Measurements from ENCODE around the gene ANKEF1. TPM values are rescaled to one million over a fixed set of nuclear protein-coding genes. Genes with fewer than 3 reads are reported as not detected.

Gene ANKEF1
- total RNA-seq, 1 experiment from 2014 or later: 8.3 TPM

- H3K9me3 Mint-ChIP-seq: peaks cover 0 to 2% of the 10 kb centered on the region in 2 experiments; a peak in 1 of 5 replicates
- Histone ChIP-seq H4K20me1 (ENCODE audit: control insufficient read depth, insufficient read depth, insufficient read length) (no peaks in the 10 kb centered on the region), H4K8ac (replicated peaks; ENCODE audit: insufficient read length, low read depth, low read length) (no peak overlapping the region), H3K4me2 (ENCODE audit: insufficient read depth, insufficient read length, low read length) (no peak overlapping the region), H3K4me1 (ENCODE audit: insufficient read depth, low read length) (no peaks in the 10 kb centered on the region), H3K27me3 (ENCODE audit: insufficient read depth, low read length) (no peaks in the 10 kb centered on the region), H2BK12ac (ENCODE audit: insufficient read length, low read depth, low read length) (no peak overlapping the region), H2AK5ac (ENCODE audit: insufficient read length, low read length) (no peak overlapping the region), H2BK120ac (ENCODE audit: low read depth, low read length, poor library complexity, severe bottlenecking) (no peak overlapping the region), H3K4ac (ENCODE audit: low read depth, low read length) (no peak overlapping the region), H3T11ph (ENCODE audit: low read length) (no peak overlapping the region), H2BK20ac (ENCODE audit: low read depth, low read length, poor library complexity, severe bottlenecking) (no peak overlapping the region), H3K79me1 (ENCODE audit: insufficient read depth, low read depth, low read length, poor library complexity, severe bottlenecking) (no peaks in the 10 kb centered on the region), H2BK15ac (ENCODE audit: low read depth, low read length) (no peak overlapping the region), H3K23me2 (ENCODE audit: insufficient read length, low read depth, low read length, poor library complexity, severe bottlenecking) (no peaks in the 10 kb centered on the region), H3K27ac (ENCODE audit: insufficient read length, low read depth, low read length) (no peak overlapping the region), H3K79me2 (ENCODE audit: insufficient read depth, low read length) (no peaks in the 10 kb centered on the region), H3K14ac (ENCODE audit: insufficient read depth, low read length) (no peak overlapping the region), H2AFZ (ENCODE audit: low read length) (no peak overlapping the region), H4K91ac (ENCODE audit: insufficient read length, low read depth, low read length) (no peak overlapping the region), H2BK5ac (ENCODE audit: insufficient read length, low read length) (no peak overlapping the region), H3K18ac (ENCODE audit: insufficient read length, low read depth, low read length) (no peak overlapping the region), H3K56ac (ENCODE audit: insufficient read length, low read depth, low read length) (no peak overlapping the region), H4K5ac (ENCODE audit: insufficient read length, low read depth, low read length) (no peak overlapping the region), H3K9ac (ENCODE audit: extremely low read depth, insufficient read length, low read length) (no peak overlapping the region), H3K23ac (ENCODE audit: insufficient read length, low read depth, low read length) (no peak overlapping the region), H3K9me3 (ENCODE audit: control insufficient read depth, low read depth, low read length) (no peaks in the 10 kb centered on the region)
- H3K27ac Mint-ChIP-seq: no peak overlapping the region
- H3K36me3 Mint-ChIP-seq (ENCODE audit: insufficient read depth in 1 of 3, low read depth in 3 of 3): no peaks in the 10 kb centered on the region
- no peak for TF ChIP-seq CTCF (conservative IDR thresholded peaks at IDR 0.05)
- DNase-seq: no peak
- no peaks in the 10 kb centered on the region for H3K4me1 Mint-ChIP-seq
- H3K4me3 Mint-ChIP-seq: no peak overlapping the region
- H3K27me3 Mint-ChIP-seq (ENCODE audit: low read depth): no peaks in the 10 kb centered on the region
Measured at GRCh38 chr20:10105046-10105445, 70.3 kb downstream of the ANKEF1 start.

Other genes with a start within 250 kb of the ANKEF1 start
- 0.20 and 0.37 TPM in 2 replicates for gene PAK5, start 195.9 kb upstream of the ANKEF1 start, total RNA-seq (2021)
- gene SNAP25, start 183.8 kb downstream of the ANKEF1 start, total RNA-seq (2021): 0.13 and 0.35 TPM in 2 replicates

Measured in H9 (cell line).